Retina (tissue), 1 donor: ENCODE results near the gene DFFB.

Experiments used
- DNase-seq: peaks from one replicate; pipeline ENCODE4 v3.0.0-alpha.2; 2016

Gene DFFB

DNA sequence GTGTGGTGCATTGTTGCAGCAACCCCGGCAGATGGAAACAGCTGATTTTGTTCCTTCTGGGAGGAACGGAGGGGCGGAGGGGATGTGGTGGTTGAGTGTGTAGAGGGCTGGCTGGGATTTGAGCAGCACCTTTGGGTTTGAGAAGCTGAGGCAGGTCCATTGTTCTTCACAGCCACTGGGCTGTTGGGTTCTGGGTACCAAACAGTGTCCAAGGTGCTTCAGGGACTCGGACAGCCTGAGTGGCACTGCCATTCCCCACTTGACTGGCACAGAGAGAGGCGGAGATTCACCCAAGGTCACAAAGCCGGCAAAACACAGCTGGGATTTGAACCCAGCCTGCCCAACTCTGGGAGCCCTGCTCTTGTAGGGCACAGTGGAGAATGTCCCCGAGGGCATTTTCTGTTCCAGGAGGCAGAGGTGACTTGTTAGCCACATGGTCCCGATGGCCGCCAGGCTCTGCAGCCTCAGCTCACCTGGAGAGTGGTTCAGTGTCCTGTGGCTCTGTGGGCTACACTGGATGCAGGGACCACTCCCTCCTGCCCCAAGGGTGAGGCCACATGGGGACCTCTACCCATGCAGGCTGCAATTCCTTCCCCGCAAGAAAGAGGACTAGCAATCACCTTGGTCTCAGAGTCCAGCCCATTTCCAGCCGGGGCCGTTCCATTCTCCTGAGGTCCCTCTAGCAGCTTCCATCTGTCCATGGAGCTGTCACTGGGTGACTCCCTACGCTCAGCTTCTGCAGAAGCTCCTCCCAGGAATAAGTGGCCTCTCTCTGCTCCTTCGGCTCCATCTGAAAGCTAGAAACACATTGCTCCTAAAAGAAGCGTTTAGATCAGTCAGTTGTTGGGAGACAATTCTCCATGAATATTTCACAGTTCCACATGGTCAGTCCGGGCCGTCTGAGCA, 74.0 kb downstream of the DFFB start:
- DNase-seq = no peak

DNA sequence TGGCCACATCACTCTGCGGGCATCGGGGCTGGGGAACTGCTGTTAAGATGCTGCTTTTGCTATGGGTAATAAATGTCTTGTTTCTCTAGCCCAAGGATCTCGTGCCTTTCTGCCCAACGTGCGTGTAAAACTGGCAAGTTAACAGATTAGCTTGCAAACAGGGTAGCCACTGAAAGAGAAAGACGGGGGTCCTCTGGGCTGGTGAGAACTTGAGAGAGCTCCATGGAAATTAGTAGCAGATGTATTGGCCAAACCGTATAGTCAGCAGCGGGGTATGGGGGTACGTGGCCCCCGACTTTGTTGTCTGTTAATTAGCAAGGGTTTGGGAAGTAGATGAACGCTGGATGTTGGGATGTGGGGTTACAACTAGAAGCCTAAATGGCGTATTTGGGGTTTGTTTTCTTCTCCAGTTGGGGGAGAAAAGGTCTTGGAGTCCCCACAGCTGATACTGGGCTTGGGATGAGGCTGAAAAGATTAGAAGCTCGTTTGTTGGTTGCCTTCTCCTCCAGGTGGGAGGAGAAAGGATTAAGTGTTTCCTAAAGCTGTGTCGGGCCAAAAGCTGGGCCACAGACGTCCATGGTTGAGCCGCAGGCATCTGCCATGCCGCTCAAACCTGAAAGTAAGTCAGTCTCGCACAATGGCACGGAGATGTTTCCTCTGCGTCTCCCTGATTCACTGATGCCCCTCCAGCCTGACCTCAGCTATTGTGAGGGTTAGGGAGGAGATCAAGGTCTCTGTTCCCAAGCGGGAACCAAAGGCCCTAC, 75.1 kb downstream of the DFFB start:
- DNase-seq = no peak
